HUES6 (cell line): ENCODE data around the gene GTF3C4.
A peak's percentile ranks its signal among the peaks of the same experiment; 100 is the strongest.

Source experiments
- H3K27ac ChIP-seq: 2 replicates; pipeline ENCODE4 v1.7.0; 2013; ENCODE audit warnings: low read depth, mild to moderate bottlenecking, low read length, inconsistent platforms
- H3K27me3 ChIP-seq: 2 replicates; pipeline ENCODE4 v1.6.1; 2013; ENCODE audit warnings: low read length; ENCODE audit not compliant: control insufficient read depth, insufficient read depth
- H3K36me3 ChIP-seq: 2 replicates; pipeline ENCODE4 v1.6.1; 2013; ENCODE audit warnings: low read length; ENCODE audit not compliant: control insufficient read depth, insufficient read depth
- H3K4me1 ChIP-seq: 2 replicates; pipeline ENCODE4 v1.6.1; 2013; ENCODE audit warnings: low read length; ENCODE audit not compliant: control insufficient read depth, insufficient read depth
- H3K4me3 ChIP-seq: 2 replicates; pipeline ENCODE4 v1.5.1; 2013; ENCODE audit warnings: low read depth, low read length
- H3K9ac ChIP-seq: one replicate; pipeline ENCODE4 v1.6.1; 2013; ENCODE audit warnings: mild to moderate bottlenecking, low read length
- H3K9me3 ChIP-seq: 2 replicates; pipeline ENCODE4 v1.6.1; 2013; ENCODE audit warnings: low read depth, low read length; ENCODE audit not compliant: control insufficient read depth, insufficient read depth

GTF3C4 gene

GRCh38 chr9:132670457-132671391 is at the start of gene GTF3C4:
TSS of gene GTF3C4 (plus strand) at chr9:132670464. CDS start at chr9:132670599, 135 bp downstream.
- peak within 1 kb of the TSS; percentile 97 for H3K27ac ChIP-seq
- H3K4me3 ChIP-seq = peak within 1 kb of the TSS; percentile 99
- H3K9ac ChIP-seq = peak within 1 kb of the TSS; percentile 99
- H3K9me3 ChIP-seq = no peaks in the 10 kb centered on the region; the same call in 1 of the 2 replicates
- peaks cover 26% of the 10 kb centered on the region; the same call in 1 of the 2 replicates for H3K36me3 ChIP-seq
- peaks cover 21% of the 10 kb centered on the region; the same call in 1 of the 2 replicates for H3K4me1 ChIP-seq
- no peaks in the 10 kb centered on the region for H3K27me3 ChIP-seq

- no peaks in the 10 kb centered on the region for H3K27me3 ChIP-seq
- H3K9ac ChIP-seq = no peak overlapping the region
- no peak overlapping the region for H3K4me3 ChIP-seq
- no peaks in the 10 kb centered on the region for H3K9me3 ChIP-seq
- peaks cover 76% of the 10 kb centered on the region for H3K36me3 ChIP-seq
- H3K27ac ChIP-seq = no peak overlapping the region
- H3K4me1 ChIP-seq = no peaks in the 10 kb centered on the region
Observed at GRCh38 chr9:132622159-132622558, 48.1 kb upstream of the GTF3C4 start.

DNA sequence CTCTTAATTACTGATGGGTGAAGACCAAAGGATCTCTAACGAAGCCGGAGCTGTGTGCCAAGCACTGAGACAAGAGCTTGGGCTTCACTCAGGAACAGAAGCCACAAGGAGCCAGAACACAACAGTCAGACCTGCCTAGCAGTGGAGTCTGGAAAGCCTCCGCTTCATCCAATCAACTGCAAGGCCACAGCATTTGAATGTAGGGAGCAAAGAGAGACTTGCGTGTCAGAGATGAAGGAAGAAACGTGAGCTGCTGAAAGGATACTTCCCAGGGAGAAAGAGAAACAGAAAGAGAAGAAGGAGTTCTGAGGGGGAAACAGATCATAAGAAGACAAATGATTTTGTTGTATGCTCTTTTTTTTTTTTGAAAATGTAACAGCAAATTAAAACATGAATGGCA is 44.0 kb upstream of the GTF3C4 start:
- Histone ChIP-seq H3K27me3 (no peaks in the 10 kb centered on the region), H3K27ac (no peak overlapping the region), H3K9ac (no peak overlapping the region), H3K4me3 (no peak overlapping the region), H3K36me3 (peaks cover 89% of the 10 kb centered on the region), H3K9me3 (no peaks in the 10 kb centered on the region), H3K4me1 (no peaks in the 10 kb centered on the region; the same call in 1 of the 2 replicates)

DNA sequence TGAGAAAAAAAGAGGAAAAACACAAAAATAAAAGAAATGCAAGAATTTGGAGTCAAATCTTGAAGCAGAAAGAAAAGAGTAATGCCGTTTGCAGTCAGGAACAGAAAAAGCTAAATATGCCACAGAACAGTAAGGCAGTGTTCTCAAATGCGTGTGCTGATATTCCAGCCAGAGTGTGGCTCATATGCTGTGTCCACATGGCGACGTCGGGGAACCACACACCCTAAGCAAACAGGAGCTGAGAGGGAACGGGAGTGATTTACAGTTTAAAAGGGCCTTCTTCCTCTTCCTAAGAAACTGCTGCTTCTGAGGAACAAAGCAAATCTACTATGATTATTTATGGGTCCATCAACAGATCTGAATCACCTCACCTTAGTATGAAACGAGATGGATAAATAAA is 43.2 kb upstream of the GTF3C4 start:
- no peak overlapping the region for H3K4me3 ChIP-seq
- no peaks in the 10 kb centered on the region; the same call in 1 of the 2 replicates for H3K4me1 ChIP-seq
- no peak overlapping the region for H3K9ac ChIP-seq
- no peaks in the 10 kb centered on the region for H3K9me3 ChIP-seq
- H3K27me3 ChIP-seq = no peaks in the 10 kb centered on the region
- H3K27ac ChIP-seq = no peak overlapping the region
- peaks cover 92% of the 10 kb centered on the region for H3K36me3 ChIP-seq

- Histone ChIP-seq H3K27ac (no peak overlapping the region), H3K36me3 (peaks cover 92% of the 10 kb centered on the region)
Observed at GRCh38 chr9:132627594-132627993, 42.7 kb upstream of the GTF3C4 start.

DNA sequence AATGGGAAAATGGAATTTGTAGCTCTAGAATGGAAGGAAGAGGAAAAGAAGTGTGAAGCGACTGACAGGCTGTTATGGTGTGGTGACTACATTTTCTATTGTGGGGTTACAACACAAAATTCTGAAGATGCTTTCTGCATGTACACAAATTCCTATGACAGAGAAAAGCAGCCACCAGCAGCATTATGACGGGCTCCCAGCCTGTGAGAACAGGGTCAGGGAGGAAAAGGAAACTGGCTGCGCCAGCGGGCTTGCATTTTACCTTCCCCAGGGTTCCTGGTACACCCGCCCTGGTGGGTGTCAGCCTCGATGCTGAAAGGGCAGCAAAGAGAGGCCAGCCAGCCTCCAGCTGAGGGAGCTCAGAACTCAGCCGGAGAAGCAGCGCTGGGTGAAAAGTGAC is 41.5 kb upstream of the GTF3C4 start:
- H3K9ac ChIP-seq = no peak overlapping the region
- peaks cover 89% of the 10 kb centered on the region for H3K36me3 ChIP-seq
- no peaks in the 10 kb centered on the region; the same call in 1 of the 2 replicates for H3K4me1 ChIP-seq
- H3K27me3 ChIP-seq = no peaks in the 10 kb centered on the region
- no peak overlapping the region for H3K4me3 ChIP-seq
- no peaks in the 10 kb centered on the region for H3K9me3 ChIP-seq
- no peak overlapping the region for H3K27ac ChIP-seq

More at GRCh38 chr9:132627594-132627993, 42.7 kb upstream of the GTF3C4 start:
- no peak overlapping the region for H3K9ac ChIP-seq
- H3K27me3 ChIP-seq = no peaks in the 10 kb centered on the region
- H3K9me3 ChIP-seq = no peaks in the 10 kb centered on the region
- H3K4me3 ChIP-seq = no peak overlapping the region
- no peaks in the 10 kb centered on the region; the same call in 1 of the 2 replicates for H3K4me1 ChIP-seq

DNA sequence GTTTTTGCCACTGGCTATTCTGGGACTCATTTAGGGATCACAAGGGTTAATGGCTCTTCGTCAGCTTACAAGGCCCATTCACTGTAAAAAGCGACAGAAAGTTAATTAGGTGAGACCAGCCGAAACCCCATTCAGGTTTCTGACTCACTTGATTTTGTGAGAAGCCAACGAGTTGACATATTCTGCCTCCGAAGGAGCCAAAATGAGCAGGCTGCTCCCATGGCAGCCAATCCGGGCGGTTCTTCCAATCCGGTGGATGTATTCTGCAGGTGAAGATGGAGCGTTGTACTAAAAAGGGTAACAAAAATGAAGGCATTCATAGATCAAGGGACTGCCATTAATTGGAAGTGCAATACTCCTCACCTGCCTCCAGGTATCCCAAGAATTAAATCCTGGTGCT is 40.1 kb upstream of the GTF3C4 start:
- H3K9ac ChIP-seq = no peak overlapping the region
- H3K4me3 ChIP-seq = no peak overlapping the region

GRCh38 chr9:132630811-132631210 is 39.5 kb upstream of the GTF3C4 start:
- peaks cover 75% of the 10 kb centered on the region for H3K36me3 ChIP-seq

More for the DNA sequence above, 40.1 kb upstream of the GTF3C4 start:
- no peaks in the 10 kb centered on the region for H3K9me3 ChIP-seq
- peaks cover 82% of the 10 kb centered on the region for H3K36me3 ChIP-seq
- H3K27me3 ChIP-seq = no peaks in the 10 kb centered on the region
- H3K4me1 ChIP-seq = no peaks in the 10 kb centered on the region; the same call in 1 of the 2 replicates
- H3K27ac ChIP-seq = no peak overlapping the region

GRCh38 chr9:132631280-132631679 is 39.0 kb upstream of the GTF3C4 start:
- no peaks in the 10 kb centered on the region for H3K27me3 ChIP-seq
- H3K36me3 ChIP-seq = peaks cover 75% of the 10 kb centered on the region
- H3K4me1 ChIP-seq = no peaks in the 10 kb centered on the region; the same call in 1 of the 2 replicates
- no peak overlapping the region for H3K9ac ChIP-seq
- no peak overlapping the region for H3K27ac ChIP-seq
- no peak overlapping the region for H3K4me3 ChIP-seq
- no peaks in the 10 kb centered on the region for H3K9me3 ChIP-seq

More at GRCh38 chr9:132630811-132631210, 39.5 kb upstream of the GTF3C4 start:
- Histone ChIP-seq H3K27me3 (no peaks in the 10 kb centered on the region), H3K27ac (0 out of 2 replicates have a peak overlapping the region, but pooled peaks have one; percentile 29), H3K9ac (no peak overlapping the region), H3K4me1 (no peaks in the 10 kb centered on the region; the same call in 1 of the 2 replicates), H3K4me3 (no peak overlapping the region), H3K9me3 (no peaks in the 10 kb centered on the region)

- no peaks in the 10 kb centered on the region for H3K9me3 ChIP-seq
- no peak overlapping the region for H3K4me3 ChIP-seq
- H3K4me1 ChIP-seq = no peaks in the 10 kb centered on the region; the same call in 1 of the 2 replicates
- no peaks in the 10 kb centered on the region for H3K27me3 ChIP-seq
- no peak overlapping the region for H3K9ac ChIP-seq
- peaks cover 75% of the 10 kb centered on the region for H3K36me3 ChIP-seq
- no peak overlapping the region for H3K27ac ChIP-seq
Observed at GRCh38 chr9:132631685-132632084, 38.6 kb upstream of the GTF3C4 start.
